GM21723 (cell line): ENCODE measurements around the gene DECR2.

Experiments used
- ATAC-seq: cut with Tn5 transposase; IDR thresholded peaks from one replicate; pipeline ENCODE4 v1.9.1; 2021; ENCODE audit warnings: mild to moderate bottlenecking, moderate library complexity; ENCODE audit not compliant: unreplicated experiment

The DECR2 gene

GRCh38 chr16:440627-441026 lies 38.9 kb downstream of the DECR2 start:
- ATAC-seq: no peak

GRCh38 chr16:441447-441846 lies 39.8 kb downstream of the DECR2 start:
- no peak for ATAC-seq

DNA sequence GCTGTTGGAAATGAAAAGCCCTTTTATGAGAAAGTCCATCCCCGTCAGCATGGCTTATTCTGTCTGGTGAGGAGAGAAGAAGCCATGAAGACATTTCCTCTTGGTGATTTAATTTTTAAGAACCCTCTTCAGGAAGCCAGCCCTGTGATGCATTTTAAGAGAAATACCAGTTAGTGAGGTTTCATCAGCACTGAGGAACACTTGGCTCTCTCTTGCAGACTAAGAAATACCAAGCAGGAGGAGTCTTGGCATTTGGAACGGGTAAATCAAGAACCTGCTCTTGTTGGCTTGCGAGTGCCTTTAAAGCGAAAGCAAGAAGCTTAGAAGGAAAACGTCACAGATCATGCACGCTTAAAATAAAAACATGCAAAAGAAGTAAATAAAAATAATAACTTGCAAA lies 41.3 kb downstream of the DECR2 start:
- ATAC-seq: no peak

DNA sequence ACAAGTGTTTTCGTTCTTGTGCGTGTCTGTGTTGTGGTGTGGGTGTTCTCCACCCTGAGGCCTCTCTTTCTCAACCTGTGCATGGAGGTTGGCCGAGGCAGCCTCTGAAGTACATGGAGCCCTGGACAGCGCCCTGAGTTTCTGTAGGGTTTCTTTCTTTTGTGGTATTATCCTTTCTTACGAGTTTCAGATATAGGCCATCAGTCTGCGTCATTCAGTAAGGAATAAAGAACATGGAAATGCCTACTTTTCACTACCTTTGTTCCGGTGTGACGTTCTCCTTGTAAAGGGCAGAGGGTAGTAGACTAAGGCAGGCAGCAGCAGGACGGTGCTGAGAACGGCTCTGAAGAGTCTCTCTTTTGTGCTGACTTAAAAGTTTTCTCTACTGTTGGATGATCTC lies 42.3 kb downstream of the DECR2 start:
- ATAC-seq: no peak

DNA sequence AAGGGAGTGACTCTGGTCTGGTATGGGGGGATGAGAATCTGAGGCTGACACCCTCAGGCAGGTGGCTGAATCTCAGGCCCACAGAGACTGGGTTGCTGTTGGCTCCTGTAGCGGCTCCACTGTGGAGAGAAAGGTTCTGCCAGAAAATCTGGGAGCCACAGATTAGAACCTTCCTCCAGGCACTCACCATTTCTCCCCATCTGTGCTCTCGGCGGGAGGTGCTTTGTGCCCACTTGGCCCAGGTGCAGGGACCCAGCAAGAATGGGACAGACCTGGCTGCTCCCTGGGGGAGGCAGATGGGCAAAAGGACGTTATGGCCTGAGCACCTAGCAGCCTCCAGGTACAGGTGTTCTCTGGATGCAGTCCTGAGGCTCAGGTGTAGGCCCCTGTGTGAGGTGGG lies 43.9 kb downstream of the DECR2 start:
- ATAC-seq: no peak

DNA sequence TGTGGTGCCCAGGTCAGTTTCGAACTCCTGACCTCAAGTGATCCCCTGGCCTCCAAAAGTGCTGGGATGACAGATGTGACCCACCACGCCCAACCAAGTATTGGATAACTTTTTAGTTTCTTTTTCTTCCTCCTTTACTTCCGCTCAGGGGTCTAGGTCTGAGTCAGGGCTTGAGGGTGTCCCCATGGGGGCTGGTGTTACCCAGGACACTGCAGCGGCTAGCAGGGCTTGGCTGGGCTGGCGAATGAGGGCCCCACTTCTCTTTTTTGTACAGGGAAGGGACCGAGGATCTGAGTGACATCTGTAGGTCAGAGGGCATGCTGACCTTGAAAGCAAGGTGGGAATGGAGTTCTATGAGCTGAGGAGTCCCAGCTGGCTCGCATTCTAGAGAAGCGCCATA lies 48.7 kb downstream of the DECR2 start:
- no peak for ATAC-seq

DNA sequence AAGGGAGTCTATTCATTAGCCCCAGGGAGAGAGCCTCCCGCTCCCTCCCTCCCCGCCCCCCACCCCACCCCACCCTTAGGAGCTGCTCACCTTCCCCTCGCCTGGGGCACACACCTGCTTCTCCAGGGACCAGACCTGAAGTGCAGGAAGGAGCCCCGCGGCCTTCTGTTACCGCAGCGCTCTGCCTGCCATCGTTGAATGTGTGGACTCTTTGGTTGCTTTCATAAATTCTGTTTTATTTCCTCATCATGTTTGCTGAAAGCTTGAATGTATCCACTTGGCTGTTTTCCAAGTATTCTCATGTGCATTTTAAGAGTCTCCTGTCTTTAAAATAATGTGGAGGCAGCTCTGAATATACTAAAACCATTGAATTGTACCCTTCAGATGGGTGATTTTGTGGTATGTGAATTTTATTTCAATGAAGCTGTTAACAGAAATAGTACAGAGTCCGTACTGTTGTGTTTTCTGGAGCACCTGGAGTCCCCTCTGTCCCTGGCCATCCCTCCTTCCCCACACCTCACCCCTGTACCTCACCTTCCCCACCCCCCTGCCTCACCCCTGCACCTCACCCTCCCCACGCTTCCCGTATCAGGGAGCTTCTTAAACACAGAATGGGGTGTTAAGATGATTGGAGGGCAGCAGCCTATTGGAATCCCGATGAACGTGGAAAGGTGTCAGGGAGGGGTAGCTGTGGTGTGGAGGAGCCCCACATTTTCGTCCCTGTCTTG lies 49.3 kb downstream of the DECR2 start:
- ATAC-seq: no peak

DNA sequence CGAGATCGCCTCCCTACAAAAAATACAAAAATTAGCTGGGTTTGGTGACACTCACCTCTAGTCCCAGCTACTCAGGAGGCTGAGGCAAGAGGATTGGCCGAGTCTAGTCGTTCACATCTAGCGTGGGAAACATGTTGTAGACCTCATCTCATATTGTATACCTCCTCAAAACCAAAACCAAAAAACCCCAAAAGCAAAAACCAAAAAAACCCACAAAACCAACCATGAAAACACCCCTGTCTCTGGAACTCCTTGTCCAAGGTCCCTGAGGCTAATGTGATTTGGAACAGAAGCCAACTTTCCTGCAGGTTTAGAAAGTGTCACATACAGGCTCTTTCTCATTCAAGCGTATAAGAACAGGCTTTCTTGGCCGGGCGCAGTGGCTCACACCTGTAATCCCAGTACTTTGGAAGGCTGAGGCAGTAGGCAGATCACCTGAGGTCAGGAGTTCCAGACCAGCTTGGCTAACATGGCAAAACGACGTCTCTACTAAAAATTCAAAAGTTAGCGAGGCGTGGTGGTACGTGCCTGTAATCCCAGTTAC lies 52.8 kb downstream of the DECR2 start:
- no peak for ATAC-seq

- no peak for ATAC-seq
These were observed 53.8 kb downstream of the DECR2 start for GRCh38 chr16:455453-455852.

DNA sequence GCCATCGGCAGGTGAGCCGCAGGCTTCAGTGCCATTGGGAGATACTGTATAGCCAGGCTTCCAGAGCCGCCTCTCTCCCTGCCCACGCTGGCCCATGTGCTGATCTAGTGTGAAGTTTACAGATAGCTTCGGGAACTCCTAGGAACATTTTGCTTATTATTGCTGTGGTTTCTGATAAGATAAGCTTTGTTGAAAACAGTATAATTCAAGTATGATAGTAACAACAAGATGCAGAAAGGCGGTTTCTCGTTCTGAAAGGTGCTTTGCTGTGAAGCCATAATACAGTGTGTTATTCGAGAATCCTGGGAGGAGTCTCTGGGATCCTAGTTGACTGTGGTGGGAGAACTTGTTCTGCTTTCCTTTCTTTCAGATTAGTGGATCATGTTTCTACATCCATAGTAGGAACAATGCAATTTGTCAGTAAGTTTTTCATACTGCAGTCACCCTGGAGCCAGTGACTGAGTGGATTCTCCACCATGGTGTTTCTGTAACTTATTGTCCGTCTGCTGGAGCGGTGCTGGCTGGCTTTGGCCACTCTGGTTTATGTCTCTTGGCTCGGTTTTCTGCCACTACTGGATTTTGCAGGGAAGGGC lies 55.3 kb downstream of the DECR2 start:
- no peak for ATAC-seq

GRCh38 chr16:457732-458400 lies 56.2 kb downstream of the DECR2 start:
- ATAC-seq: no peak

DNA sequence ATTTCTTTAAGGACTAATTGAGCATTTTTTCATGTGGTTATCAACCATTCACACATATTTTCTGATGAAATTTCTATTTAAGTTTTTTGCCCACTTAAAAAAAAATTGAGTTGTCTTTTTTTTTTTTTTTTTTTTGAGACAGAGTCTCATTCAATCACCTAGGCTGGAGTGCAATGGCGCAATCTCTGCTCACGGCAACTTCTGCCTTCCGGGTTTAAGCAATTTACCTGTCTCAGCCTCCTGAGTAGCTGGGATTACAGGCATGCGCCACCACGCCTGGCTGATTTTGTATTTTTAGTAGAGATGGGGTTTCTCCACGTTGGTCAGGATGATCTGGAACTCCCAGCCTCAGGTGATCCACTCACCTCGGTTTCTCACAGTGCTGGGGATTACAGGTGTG lies 58.1 kb downstream of the DECR2 start:
- no peak for ATAC-seq

DNA sequence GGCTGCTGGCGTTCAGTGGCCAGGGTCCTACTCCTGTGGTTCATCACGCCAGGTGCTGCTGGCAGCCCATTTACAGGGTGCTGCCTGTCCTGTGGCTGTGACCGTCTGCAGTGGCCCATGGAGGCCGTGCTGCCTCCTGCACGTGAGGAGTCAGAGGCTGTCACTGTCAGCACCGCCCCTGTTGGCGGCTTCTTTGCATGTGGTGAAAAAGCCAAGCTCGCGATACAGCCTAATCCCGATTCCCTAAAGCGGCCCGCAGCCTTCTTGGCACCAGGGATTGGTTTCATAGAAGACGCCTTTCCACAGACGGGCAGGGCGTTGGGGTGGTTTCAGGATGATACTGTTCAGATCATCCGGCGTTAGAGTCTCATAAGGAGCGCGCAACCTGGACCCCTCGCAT lies 59.1 kb downstream of the DECR2 start:
- no peak for ATAC-seq
